ENCODE measurements around the gene IQCM. TPM values are rescaled to one million over a fixed set of nuclear protein-coding genes. Genes with fewer than 3 reads are reported as not detected.
"Not testable (repeated sequence)": the region's sequence is repeated elsewhere in the genome, so short reads cannot be mapped to it uniquely, and the experiment has no call there.

Gene IQCM
- polyA plus RNA-seq, 1 of the 3 experiments (the other 2 are of a cell fraction) = not detected

GRCh38 chr4:149512501-149512900, 303.1 kb downstream of the IQCM start (continued):
- TF ChIP-seq ZBTB33 (IDR thresholded peaks at IDR 0.05; ENCODE audit: borderline replicate concordance, low read depth) = no peak
- TF ChIP-seq CHD2 (IDR thresholded peaks at IDR 0.05; ENCODE audit: low read length, partially characterized antibody) = no peak
- TF ChIP-seq, protein P1, sequence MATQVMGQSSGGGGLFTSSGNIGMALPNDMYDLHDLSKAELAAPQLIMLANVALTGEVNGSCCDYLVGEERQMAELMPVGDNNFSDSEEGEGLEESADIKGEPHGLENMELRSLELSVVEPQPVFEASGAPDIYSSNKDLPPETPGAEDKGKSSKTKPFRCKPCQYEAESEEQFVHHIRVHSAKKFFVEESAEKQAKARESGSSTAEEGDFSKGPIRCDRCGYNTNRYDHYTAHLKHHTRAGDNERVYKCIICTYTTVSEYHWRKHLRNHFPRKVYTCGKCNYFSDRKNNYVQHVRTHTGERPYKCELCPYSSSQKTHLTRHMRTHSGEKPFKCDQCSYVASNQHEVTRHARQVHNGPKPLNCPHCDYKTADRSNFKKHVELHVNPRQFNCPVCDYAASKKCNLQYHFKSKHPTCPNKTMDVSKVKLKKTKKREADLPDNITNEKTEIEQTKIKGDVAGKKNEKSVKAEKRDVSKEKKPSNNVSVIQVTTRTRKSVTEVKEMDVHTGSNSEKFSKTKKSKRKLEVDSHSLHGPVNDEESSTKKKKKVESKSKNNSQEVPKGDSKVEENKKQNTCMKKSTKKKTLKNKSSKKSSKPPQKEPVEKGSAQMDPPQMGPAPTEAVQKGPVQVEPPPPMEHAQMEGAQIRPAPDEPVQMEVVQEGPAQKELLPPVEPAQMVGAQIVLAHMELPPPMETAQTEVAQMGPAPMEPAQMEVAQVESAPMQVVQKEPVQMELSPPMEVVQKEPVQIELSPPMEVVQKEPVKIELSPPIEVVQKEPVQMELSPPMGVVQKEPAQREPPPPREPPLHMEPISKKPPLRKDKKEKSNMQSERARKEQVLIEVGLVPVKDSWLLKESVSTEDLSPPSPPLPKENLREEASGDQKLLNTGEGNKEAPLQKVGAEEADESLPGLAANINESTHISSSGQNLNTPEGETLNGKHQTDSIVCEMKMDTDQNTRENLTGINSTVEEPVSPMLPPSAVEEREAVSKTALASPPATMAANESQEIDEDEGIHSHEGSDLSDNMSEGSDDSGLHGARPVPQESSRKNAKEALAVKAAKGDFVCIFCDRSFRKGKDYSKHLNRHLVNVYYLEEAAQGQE (IDR thresholded peaks at IDR 0.05; ENCODE audit: low read depth, low read length) = no peak
- no peak for TF ChIP-seq RXRA (IDR thresholded peaks at IDR 0.05; ENCODE audit: borderline replicate concordance, low read depth)
- TF ChIP-seq TCF12 (IDR thresholded peaks at IDR 0.05) = no peak

DNA sequence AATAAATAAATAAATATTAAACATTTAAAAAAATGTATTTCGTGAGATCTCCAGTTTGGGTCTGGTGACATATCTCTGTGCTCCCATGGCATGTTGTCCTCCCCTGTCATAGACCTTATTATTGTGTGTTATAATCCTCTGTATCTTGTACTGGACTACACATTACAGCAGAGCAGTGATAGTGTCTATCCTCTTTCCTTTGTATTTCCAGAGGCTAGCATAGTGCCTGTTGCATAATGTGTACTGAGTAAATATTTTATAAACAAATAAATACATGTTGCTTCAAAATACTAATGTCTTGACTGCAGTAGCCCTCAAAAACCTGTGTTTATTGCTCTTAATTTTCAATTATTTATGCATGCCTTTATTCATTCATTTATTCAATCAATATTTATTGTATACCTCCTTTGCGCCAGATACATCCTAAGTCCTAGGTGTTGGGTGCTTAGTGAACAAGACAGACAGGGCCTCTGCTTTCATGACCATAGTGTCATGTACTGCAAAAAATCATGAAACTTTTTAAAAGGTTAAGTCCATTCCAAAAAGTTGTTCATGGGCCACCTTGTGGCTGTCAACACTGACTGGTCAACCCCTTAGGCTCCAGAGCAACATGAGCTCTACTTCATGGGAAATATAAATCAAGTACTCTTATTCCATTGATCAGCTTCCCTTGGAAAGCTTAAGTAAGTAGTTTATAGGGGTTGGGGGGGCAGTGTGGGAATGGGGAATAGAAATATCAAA, 303.9 kb downstream of the IQCM start:
- H4K20me1 ChIP-seq (ENCODE audit: insufficient read depth) = no peaks in the 10 kb centered on the region
- no peaks in the 10 kb centered on the region for H3K79me2 ChIP-seq (ENCODE audit: insufficient read depth)
- H3K27ac ChIP-seq (ENCODE audit: low read depth in 2 of 2, low read length in 1 of 2) = no peak overlapping the region
- ChIA-PET POLR2A (no interaction called here), CTCF (no interaction called here)
- WGBS (ENCODE audit: low lambda C conversion rate) = 7% methylated on average over 2 of the region's 2 CpGs
- H3K4me3 ChIP-seq (ENCODE audit: low read depth in 2 of 2, low read length in 1 of 2) = no peak overlapping the region
- no peaks in the 10 kb centered on the region for H3K36me3 ChIP-seq (replicated peaks in 1 of 2; ENCODE audit: control insufficient read depth in 1 of 2, insufficient read depth in 2 of 2, low read length in 1 of 2)
- TF ChIP-seq CHD2 (IDR thresholded peaks at IDR 0.05; ENCODE audit: low read length, partially characterized antibody) (no peak), JUND (IDR thresholded peaks at IDR 0.05) (no peak), FOSL2 (IDR thresholded peaks at IDR 0.05; ENCODE audit: borderline replicate concordance, low read depth) (no peak)
- TF ChIP-seq, protein P2, sequence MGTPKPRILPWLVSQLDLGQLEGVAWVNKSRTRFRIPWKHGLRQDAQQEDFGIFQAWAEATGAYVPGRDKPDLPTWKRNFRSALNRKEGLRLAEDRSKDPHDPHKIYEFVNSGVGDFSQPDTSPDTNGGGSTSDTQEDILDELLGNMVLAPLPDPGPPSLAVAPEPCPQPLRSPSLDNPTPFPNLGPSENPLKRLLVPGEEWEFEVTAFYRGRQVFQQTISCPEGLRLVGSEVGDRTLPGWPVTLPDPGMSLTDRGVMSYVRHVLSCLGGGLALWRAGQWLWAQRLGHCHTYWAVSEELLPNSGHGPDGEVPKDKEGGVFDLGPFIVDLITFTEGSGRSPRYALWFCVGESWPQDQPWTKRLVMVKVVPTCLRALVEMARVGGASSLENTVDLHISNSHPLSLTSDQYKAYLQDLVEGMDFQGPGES (IDR thresholded peaks at IDR 0.05; ENCODE audit: low read depth, low read length) = no peak
- DNase-seq = no peak
- H3K27me3 ChIP-seq (ENCODE audit: insufficient read depth) = no peaks in the 10 kb centered on the region
- no peaks in the 10 kb centered on the region for H3K9me3 ChIP-seq
- H3K9ac ChIP-seq = no peak overlapping the region
- no peak overlapping the region for H2AFZ ChIP-seq (ENCODE audit: low read depth)
- H3K4me2 ChIP-seq = no peak overlapping the region
- no peaks in the 10 kb centered on the region for H3F3A ChIP-seq (replicated peaks; ENCODE audit: insufficient read depth)
- no peaks in the 10 kb centered on the region for H3K4me1 ChIP-seq (ENCODE audit: control insufficient read depth in 1 of 2, insufficient read depth in 2 of 2, low read depth in 1 of 2, low read length in 1 of 2)
- no peaks in the 10 kb centered on the region for H3K9me2 ChIP-seq

GRCh38 chr4:149507309-149507708, 308.3 kb downstream of the IQCM start:
- POLR2A ChIA-PET; H3K4me3 ChIP-seq (ENCODE audit: low read depth in 2 of 2, low read length in 1 of 2); H3K4me2 ChIP-seq; H4K20me1 ChIP-seq (ENCODE audit: insufficient read depth); DNase-seq; H3K27ac ChIP-seq (ENCODE audit: low read depth in 2 of 2, low read length in 1 of 2); H3K79me2 ChIP-seq (ENCODE audit: insufficient read depth); H3K4me1 ChIP-seq (ENCODE audit: control insufficient read depth in 1 of 2, insufficient read depth in 2 of 2, low read depth in 1 of 2, low read length in 1 of 2); H3K9ac ChIP-seq; CTCF ChIA-PET; H3K27me3 ChIP-seq (ENCODE audit: insufficient read depth); H3K36me3 ChIP-seq (replicated peaks in 1 of 2; ENCODE audit: control insufficient read depth in 1 of 2, insufficient read depth in 2 of 2, low read length in 1 of 2); H3K9me2 ChIP-seq; H2AFZ ChIP-seq (ENCODE audit: low read depth); H3F3A ChIP-seq (replicated peaks; ENCODE audit: insufficient read depth); H3K9me3 ChIP-seq: not testable (repeated sequence)
- WGBS (ENCODE audit: low lambda C conversion rate) = 23% methylated on average over 1 of the region's 1 CpG

All from SK-N-SH (cell line).